EH (cell line): ENCODE results near the gene MPZL3.
"Not testable (repeated sequence)": the region's sequence is repeated elsewhere in the genome, so short reads cannot be mapped to it uniquely, and the experiment has no call there.

ENCODE experiments used
- DNase-seq: peaks from one replicate; pipeline ENCODE4 v3.0.0-alpha.2; 2015; ENCODE audit warnings: low read depth

MPZL3 gene

DNA sequence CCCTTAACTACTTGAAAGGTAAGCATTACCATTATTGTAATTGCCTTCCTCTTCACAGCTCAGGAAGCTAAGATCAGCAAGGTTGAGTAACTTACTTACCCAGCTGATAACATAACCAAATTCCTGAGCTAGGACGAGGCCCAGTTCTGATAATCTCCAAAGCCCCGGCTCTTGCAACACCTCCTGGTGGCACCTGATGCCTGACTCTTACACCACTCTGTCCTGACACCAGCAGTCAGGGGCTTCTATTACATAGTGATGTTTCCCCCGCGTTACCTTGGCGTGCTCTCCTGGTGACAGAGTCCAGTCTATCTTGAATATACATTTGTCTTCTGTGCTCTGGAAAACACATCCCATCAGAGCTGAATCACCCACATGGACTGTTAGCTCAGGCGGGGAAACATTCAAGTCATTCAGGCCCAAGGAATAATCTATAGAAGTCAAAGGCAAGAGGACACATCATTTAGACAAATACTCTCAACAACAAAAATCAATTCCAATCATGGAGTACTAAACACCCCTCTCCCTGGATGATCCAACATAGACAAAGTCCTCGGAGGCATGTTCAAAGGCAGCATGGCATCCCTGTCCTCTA, 39.9 kb downstream of the MPZL3 start:
- DNase-seq, result no peak

DNA sequence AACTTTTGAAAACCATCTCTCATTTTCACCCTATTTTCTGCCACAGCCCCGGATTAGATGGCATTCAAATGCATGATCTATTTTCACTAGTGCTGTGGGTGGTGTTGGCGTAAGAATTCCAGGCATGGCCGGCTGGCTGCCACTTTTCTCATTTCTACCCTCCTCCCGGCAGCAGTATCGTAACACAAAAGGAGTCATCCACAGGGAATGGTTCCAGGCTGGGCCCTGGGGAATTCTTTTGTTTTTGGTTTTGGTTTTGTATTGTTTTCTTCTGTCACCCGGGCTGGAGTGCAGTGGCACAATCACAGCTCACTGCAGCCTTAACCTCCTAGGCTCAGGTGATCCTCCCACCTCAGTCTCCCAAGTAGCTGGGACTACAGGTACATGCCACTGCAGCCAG, 41.2 kb downstream of the MPZL3 start:
- peak; percentile 20 for DNase-seq

DNA sequence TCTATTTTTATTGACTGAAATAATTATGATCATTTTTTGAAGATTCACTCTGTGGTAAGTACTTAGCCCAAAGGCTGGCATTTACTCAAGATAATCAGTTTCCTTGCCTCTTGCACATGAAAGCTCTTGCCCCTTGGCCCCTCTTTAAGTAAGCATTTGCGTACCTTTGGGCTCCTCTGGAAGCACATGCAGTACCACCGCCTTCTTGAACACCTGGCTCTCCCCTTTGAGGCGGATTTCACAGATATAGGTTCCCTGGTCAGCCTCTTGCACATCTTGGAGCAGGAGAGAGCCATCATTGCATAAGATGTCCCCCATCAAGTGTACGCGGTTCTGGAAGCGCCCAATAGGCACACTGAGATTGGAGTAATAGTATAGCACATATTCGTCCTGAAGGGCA, 41.8 kb downstream of the MPZL3 start:
- no peak for DNase-seq

DNA sequence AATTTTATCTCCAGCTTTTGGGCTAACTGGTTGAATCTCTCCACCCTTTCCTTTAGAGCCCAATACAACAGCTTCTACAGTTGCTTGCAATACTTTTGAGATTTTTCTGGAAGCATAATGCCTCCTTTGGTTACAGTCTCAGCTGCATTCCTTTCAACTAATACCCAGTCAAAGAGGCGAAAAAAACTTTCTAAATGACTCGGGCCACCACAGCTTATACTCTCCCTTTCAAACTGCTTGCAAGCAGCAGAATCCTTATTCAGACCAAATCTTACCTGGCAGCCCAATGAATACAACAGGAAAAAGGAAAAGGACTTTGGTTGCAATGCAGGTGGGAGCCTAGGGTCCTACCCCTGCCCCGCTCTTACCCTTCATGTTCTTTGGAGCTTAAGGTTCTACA, 43.1 kb downstream of the MPZL3 start:
- no peak for DNase-seq

DNA sequence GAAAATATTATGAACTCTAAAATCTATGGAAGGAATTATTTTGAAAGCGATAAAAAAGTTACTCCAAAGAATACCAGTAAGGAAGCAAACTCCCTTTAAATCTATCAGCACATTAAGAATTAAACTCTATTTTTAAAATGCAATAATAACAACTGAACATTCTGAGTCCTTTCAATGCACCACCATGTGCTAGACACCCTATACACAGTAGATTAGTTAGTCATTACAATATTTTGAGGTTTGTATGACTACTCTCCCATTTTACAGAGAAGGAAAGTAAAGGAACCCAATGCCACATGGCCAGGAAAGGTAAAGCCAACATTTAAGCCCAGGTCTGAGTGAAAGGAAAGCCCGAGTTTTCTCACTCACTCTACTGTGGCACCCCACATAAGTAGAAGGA, 45.1 kb downstream of the MPZL3 start:
- DNase-seq, result no peak

DNA sequence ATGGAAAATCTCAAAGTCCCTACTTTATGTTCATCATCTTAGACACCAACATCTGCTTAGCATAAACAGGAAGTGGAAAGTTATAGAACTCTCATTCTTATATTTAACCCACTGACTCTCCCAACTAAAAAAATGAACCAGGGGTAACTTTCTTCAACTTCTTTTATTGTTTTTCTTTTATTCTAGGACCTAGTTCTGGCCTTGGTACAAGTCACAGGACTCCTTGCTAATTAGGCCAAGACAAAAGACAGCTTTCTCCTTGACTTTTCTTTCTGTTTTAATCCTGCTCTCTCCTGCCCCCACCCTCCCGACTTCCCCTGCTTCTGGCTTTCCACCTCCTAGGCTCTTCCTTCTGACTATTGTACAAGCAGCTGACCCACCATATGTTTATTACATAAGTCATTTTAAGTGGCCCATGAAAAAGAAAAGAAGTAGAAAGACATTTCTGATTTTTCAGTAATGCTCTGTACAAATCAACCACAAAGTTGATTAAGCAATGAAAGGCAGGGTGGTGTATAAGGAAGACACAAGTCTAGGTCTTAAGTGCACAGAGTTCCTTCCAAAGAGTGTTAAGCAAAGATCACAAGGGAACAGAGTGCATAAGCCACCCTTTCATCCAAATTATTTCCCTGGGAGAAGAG, 45.7 kb downstream of the MPZL3 start:
- DNase-seq, result no peak

DNA sequence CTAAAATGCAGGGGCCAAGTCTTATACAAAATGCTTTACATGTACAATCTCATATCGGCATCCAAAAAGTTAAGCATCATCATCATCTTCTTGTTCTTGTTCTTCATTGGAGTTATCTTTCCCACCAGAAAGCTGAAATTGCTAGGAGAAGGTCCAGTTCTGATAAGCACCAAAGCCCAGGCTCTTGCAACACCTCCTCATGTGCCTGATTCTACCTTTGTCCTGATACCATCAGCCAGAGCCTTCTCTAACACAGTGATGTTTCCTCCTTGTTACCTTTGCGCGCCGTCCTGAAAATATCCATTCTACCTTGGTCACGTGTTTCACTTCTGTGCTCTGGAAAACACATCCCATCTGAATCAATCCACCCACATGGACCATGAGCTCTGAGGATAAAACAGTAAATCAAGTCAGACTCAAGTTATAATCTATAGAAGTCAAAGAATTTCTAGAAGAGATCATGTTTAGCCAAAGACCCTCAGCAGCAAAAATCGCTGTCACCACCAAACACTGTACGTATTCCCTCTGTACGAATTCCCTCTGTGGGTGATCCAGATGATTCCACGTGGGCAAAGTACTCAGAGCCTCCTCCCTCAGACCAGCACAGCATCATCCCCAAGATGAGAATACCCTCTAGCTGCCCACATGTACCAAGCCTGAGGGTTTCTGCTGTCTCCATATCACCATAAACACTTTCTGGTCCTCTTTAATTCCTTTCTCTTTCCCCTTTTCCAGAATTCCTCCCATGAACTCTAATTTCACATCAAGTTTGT, 46.4 kb downstream of the MPZL3 start:
- DNase-seq, result no peak

DNA sequence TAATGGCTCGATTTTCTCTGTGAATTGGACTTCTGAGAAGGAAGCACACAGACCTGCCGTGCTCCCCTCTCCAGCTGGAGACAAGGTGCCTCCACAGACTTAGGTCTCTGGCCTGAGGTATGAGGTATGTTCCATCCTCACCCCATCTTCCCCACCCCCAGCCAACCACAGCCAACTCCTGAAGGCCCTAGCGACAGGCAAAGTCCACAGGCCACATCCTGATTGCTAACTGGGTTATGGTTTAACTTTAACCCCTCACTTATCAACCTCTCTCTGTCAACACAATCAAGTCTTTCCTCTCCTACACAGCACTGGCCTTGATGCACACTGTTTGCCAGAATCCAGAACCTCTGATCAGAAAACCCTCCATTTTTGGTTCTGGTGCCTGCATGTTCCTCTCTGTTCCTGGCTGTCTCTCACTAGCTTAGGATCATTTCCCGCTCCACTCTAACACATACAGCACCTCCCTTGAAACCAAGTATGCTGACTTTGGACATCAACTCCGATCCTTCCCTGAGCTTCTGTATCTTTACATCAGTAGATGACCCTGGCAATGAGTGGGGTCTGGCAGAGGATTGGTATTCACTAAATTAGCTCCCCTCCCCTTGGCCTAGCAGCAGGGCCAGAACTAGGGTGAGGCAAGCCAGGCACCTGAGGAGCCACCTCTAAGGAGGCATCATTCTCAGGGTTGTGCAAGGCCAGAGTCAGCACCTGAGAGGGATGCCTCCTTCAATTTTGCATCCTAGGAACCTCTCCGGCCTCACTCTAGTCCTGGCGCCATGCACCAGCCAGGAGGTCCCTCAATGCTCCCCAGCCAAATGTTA, 49.4 kb downstream of the MPZL3 start:
- no peak for DNase-seq

DNA sequence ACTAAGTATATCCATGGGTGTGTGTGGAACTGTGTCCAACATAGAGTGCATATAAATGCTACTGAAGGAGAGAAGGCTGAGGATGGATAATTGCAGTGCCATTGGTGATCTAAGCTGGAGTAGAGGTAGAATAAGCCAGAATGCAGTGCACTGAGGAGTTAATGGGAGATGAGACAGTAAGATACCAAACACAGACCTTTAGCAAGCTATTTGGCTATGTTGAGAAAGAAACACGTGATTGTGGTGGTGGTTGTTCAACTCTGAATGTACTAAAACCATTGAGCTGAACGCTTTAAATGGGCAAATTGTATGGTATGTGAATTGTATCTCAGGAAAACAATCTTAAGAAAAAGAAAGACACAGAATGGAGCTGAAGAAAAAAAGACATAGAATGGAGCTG, 50.2 kb downstream of the MPZL3 start:
- no peak for DNase-seq

DNA sequence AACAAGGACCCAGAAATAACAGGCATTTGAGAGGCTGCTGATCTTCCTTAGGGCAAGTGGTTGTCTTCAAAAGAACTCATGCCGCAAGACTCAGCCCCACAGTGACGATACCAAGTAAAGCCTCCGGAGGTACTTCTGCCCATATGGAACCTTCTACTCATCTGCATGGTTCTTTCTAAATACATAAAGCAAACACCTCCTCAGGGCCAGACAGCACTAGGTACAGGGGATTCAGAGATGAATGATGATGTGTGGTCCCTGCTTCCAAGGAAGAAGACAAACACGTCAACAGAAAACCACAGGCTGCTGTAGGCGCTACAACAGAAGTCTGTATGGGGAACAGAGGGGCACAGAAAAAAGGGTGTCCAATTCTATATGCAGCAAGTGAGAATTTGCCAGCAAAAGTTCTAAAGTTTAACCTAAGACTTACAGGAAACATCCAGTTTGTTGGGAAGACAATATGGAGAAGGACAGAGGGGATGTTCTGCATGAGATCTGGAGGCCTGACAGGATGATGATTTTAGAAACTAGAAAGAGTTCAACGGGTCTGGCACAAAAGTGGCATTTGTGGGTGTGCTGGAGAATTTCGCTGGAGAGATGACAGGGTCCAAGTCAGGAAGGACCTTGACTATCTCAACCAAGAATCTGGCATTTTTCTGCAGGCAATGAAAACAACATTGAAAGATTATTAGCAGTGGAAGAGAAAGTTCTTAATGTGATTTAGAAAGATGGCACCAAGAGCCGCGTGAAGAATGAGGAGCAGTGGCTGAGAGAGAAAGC, 51.1 kb downstream of the MPZL3 start:
- DNase-seq, result no peak

DNA sequence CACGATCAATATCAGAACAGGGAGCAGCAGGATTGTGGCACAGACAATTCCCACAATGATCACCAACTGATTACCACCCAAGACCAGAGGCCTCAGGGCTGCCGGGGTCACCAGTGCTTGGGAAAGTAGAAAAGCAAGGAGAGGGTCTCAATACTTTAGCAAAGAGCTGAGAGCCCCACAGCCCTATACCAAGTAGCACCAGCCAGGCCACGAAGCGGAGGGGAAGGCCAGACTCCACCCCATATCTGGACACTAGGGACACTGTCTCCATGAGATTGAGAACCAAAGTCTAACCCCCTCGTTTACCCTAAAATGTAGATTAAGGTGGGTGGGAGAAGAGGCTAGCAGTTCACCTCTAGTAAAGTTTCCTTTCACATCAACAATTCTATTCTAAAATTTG, 51.7 kb downstream of the MPZL3 start:
- DNase-seq, result no peak

DNA sequence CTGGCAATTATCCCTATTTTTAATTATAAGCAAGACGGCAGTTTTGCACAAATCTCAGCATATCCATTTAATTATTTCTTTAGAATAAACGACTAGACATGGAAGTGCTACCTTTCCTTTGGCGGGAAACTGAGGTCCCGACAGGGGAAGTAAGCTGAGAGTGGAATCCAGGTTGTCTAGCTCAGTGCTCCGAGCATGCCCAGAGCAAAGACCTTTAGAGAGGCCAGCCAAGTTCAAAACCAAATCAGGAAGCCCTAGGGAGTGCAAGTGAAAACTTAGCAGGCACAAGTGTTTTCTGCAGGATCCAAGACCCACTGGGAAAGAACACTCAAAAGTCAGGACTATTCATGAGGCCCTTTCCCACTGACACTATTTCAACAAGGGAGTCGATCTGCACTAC, 53.0 kb downstream of the MPZL3 start:
- DNase-seq, result no peak

DNA sequence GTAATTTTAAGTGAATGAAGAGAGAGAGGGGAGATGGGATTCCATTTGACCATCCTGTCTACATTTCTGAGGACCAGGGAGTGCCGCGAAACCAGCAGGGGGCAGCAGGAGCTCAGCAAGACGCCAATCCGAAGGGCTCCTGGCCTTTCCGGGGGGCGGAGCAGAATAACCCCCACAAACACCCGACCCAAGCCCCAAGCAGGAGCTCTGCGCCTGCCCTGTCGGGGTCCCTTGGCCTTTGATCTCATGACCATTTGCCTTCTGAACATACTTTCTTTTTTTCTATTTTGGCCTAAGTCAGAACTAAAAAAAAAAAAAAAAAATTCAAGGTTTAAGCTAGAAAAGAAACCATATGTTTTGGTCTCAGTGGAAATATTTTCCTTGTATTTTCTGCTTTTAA, 53.8 kb downstream of the MPZL3 start:
- DNase-seq, result peak; percentile 60

DNA sequence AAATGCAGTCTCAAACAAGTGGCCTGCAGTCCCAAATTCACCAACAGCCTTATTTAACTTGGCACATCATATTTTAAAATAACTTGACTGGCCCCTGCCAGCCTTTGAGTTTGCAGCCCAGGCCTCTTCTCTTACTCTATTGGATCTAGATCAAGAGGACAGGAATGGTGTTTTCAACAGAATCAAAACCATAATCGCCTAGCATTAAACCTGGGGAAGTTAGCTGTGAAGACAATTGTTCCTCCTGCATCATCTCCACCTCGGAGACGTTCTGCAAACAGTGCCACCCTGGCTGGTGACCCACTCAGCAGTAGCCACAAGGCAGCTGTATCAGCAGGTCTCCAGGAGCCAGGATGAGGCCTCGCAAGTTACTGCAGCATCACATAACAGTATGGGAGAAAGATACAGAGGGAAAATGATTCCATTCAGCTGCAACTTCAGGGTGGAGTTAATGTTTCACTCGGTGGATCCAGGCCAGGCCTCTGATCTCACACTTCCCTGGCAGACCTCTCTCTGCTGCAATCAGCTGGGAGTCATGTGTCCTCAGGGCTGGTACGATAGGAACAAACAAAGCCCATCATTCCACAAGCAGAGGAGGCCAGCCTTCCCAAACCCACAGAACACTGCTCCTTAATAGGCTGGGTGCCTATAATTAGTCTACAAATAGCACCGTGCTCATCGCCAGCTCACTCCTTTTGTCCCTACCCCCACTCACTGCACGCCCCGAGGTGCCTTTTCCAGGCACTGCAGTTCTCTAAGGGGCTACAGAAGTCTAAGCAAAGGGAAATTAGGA, 57.1 kb downstream of the MPZL3 start:
- peak; percentile 72 for DNase-seq

DNA sequence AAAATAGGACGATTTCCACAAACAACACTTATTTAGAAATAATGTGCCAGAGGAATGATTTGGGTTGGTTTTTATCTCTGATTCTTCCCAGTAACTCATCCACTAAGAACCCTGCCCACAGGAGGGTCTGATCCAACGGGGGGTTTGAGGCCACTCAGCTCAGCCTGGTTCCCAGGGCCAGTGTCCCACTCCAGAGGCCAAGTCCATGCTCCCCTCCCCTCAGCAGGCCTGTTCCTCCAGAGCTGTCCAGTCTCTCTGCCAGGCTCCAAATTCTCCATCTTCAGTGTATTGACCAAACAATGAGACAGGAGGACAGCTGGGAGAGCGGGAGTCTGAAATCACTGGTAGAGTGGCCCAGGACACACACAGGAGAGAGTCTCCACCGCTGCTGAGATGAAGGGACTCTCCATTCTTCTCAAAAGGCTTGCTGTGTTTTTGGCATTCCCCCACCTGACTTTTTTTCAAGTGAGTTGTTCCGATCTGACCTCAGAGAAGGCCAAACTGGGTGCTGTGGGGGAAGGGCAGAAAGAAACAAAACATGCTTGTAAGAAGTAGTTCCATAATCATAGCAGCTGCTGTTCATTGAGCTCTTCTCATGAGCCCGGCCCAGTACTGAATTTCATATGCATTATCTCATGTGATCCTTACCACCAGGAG, 58.1 kb downstream of the MPZL3 start:
- DNase-seq, result no peak

DNA sequence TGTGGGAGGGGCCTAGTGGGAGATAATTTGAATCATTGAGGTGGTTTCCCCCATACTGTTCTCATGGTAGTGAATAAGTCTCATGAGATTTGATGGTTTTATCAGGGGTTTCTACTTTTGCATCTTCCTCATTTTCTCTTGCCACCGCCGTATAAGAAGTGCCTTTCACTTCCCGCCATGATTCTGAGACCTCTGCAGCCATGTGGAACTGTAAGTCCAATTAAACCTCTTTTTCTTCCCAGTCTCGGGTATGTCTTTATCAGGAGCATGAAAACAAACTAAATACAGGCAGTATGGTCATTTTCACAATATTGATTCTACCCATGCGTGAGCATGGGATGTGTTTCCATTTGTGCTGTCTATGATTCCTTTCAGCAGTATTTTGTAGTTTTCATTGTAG, 59.3 kb downstream of the MPZL3 start:
- not testable (repeated sequence) for DNase-seq

DNA sequence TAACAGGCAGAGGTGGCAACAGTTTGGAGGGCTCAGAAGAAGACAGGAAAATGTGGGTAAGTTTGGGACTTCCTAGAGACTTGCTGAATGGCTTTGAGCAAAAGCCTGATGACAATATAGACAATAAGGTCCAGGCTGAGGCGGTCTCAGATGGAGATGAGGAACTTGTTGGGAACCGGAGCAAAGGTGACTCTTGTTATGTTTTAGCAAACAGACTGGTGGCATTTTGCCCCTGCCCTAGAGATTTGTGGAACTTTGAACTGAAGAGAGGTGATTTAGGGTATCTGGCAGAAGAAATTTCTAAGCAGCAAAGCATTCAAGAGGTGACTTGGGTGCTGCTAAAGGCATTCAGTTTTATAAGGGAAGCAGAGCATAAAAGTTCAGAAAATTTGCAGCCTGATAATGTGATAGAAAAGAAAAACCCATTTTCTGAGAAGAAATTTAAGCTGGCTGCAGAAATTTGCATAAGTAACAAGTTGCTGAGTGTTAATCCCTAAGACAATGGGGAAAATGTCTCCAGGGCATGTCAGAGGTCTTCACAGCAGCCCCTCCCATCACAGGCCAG, 61.1 kb downstream of the MPZL3 start:
- DNase-seq, result not testable (repeated sequence)

DNA sequence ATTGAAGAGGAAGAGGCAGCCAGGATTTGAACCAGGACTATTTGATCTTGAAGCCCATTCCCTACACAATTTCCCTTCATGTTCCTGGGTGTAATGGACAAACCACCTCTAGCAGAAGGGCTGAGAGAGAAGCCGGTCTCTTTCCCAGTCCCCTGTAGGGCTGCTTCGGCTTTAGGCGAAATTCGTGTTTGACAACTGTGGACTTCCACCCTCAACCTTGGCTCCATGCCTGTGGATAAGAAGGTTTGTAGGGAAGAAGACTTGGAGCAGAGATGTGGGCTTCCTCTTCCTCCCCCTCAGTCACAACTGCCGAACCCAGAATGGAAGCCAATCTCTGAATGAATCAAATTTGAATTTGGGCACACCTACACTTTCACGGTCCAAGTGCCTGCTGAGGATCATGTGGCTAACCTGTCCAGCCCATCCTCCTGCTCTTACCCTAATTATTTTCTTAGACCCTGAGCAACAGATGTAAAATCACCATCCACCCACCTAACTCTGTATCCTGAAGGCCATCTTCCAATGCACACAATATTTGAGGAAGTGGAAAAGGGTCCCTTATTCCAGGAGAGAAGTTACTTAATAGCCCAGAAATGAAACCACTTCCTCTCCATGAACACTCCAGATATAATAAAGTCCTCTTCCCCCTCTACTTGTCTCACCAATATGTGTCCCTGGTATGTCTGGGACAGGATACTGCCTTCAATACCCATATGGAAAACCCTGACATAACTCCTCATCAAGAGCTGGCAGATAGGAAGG, 65.6 kb downstream of the MPZL3 start:
- DNase-seq, result no peak
